ENCODE results near the gene PPP1R14B.

GRCh38 chr11:64235437-64236161, 11.1 kb downstream of the PPP1R14B start:
- no peak for TF ChIP-seq CTCF (IDR thresholded peaks at IDR 0.05; ENCODE audit: low read length)
- TF ChIP-seq EZH2 (optimal IDR thresholded peaks at IDR 0.05; ENCODE audit: low read depth, low read length), result no peak

All from MM.1S (cell line).